NB4 (cell line): ENCODE data around the gene CDH15.

Experiments used
- DNase-seq: peaks from one replicate; pipeline ENCODE4 v3.0.0; 2010; ENCODE audit warnings: low read depth
- H3K4me3 ChIP-seq: one replicate; pipeline ENCODE4 v1.5.1; 2011; ENCODE audit warnings: mild to moderate bottlenecking, low read depth, low read length, moderate library complexity
- CTCF ChIP-seq: IDR thresholded peaks from one replicate; pipeline ENCODE4 v1.5.1; 2012; ENCODE audit warnings: low read depth, low read length
- MAX ChIP-seq: IDR thresholded peaks from 2 replicates; pipeline ENCODE4 v1.6.1; 2011; ENCODE audit warnings: low read depth, low read length
- MYC ChIP-seq: IDR thresholded peaks from 2 replicates; pipeline ENCODE4 v1.6.1; 2011; ENCODE audit warnings: low read depth, low read length
- POLR2A ChIP-seq: IDR thresholded peaks from 2 replicates; pipeline ENCODE4 v1.6.1; 2011; ENCODE audit warnings: mild to moderate bottlenecking; ENCODE audit not compliant: insufficient read length; ENCODE audit errors: extremely low read depth

The CDH15 gene

GRCh38 chr16:89244754-89245153, 73.2 kb downstream of the CDH15 start:
- H3K4me3 ChIP-seq: no peak overlapping the region
- TF ChIP-seq POLR2A: no peak
- no peak for TF ChIP-seq MYC
- no peak for TF ChIP-seq CTCF
- no peak for TF ChIP-seq MAX
- no peak for DNase-seq
